Astrocyte (in vitro differentiated cells and primary cell): ENCODE data around the gene SEMA4B.

Source experiments
- CTCF ChIP-seq: IDR thresholded peaks from 2 replicates; pipeline ENCODE4 v1.5.1; 2011; ENCODE audit warnings: low read depth, mild to moderate bottlenecking, inconsistent platforms, low read length, moderate library complexity; ENCODE audit not compliant: insufficient read depth
- EZH2 ChIP-seq: IDR thresholded peaks from 2 replicates; pipeline ENCODE4 v1.6.1; 2012; ENCODE audit warnings: mild to moderate bottlenecking, low read length, inconsistent platforms; ENCODE audit not compliant: insufficient read depth

GRCh38 chr15:90173372-90173771 is 27.8 kb upstream of the SEMA4B start:
- TF ChIP-seq EZH2 (no peak), CTCF (no peak)
